Measurements from ENCODE around the gene SLC35C1.

The SLC35C1 gene

DNA sequence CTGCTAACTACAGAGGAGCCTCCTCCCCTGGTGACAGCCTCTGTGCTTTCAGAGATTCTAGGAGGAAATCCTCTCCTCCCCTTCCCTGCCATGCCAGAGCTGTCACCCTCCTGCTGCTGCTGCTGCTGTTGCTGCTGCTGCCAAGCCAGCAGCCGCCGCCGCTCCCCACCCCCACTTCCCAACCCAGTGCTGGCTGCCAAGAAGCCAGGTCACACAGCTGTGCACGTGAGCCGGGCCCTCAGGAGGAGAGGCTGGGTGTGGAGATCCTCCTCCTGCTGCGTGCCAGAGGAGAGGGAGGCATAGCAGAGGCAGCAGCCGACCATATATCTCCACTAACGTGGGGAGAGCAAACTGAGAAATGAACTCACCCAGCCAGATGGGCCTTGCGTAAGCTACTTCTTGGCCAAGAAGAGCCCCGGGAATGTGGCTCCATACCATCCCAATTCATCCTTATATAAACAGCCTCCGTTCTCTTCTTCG lies 54.8 kb downstream of the SLC35C1 start:
- intact Hi-C loops (cut with DNase I) = no loop called here
- DNase-seq = peak; percentile 77 to 98 (median 90)

DNA sequence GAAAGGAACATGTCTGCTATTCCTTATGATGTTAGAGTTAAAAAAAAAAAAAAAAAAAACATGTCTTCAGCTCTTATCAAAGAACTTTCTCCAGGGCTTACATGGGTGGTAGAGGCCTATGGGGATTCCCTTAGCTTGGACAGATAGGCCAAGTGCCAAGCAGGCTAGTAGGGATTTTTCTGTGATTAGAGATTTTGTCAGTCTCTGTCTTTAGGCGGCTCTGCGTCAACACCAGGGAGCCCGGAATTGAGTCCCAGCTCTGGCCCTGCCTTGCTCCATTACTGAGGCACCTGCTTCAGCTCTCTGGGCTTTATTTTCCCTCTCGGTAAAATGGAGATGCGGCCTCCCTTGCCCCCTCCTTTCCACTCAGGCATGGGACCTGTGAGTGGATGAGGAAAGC lies 55.4 kb downstream of the SLC35C1 start:
- DNase-seq = no peak
- intact Hi-C loops (cut with DNase I) = no loop called here

DNA sequence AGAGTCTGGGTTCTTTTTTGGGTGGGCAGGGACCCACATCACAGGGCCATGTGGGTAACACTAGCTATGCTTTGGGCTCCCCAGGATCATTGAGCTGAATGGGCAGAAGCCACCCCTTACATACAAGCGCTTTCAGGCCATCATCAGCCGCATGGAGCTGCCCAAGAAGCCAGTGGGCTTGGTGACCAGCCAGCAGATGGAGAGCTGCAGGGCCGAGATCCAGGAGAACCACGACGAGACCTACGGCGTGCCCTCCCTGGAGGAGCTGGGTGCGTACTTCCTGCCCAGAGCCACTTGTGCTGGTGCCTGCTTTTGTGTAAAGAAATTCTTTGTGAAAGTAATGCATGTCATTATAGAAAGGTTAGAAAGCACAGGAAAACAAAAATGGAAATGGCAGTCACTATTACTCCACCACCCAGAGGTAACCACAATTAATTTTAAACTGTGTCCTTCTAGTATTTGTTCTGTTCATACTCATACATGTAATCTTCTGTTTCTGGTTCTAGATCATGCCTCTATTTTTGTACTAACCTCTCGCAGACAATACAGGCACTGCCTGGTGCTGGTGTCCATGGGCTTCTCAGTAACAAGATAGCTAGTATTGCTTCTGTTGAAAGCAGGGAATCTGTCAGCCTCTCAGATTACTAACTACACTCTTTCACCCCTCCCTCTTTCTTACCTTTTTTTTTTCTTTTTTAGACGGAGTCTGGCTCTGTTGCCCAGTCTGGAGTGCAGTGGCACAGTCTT lies 56.0 kb downstream of the SLC35C1 start:
- intact Hi-C loops (cut with DNase I) = no loop called here
- peak in 1 of 10 donors; percentile 70 for DNase-seq

Data from posterior cingulate gyrus (tissue), 11 donors.